Caco-2 (cell line): Measurements from ENCODE around the gene ACTC1. TPM values are rescaled to one million over a fixed set of nuclear protein-coding genes. Genes with fewer than 3 reads are reported as not detected.

ENCODE experiments used
- BruUV-seq: library from RNA; stranded (reverse); fragments of 400-500 nt; replicated peaks from 2 replicates; lab custom pipeline; 2021; lab: Mats Ljungman, UMichigan
- CTCF ChIA-PET: fragments of 300-600 bp; sonication (Branson Sonifier 250); formaldehyde crosslinking; loops from one replicate; lab custom pipeline; 2022; ENCODE audit warnings: antibody characterized with exemption; lab: Charles Lee
- POLR2A ChIA-PET: fragments of 300-600 bp; sonication (Branson Sonifier 250); formaldehyde crosslinking; loops from one replicate; lab custom pipeline; 2022; ENCODE audit warnings: antibody characterized with exemption; lab: Charles Lee
- DNase-seq, 2 experiments: peaks; one replicate each; pipeline versions ENCODE4 v3.0.0 to v3.0.0-alpha.2; 2020 to 2022
- H3K27me3 ChIP-seq: replicated peaks from 2 replicates; pipeline ENCODE4 v1.6.0; 2011; ENCODE audit warnings: low read length; ENCODE audit not compliant: control insufficient read depth, insufficient read depth
- H3K36me3 ChIP-seq: 2 replicates; pipeline ENCODE4 v1.5.1; 2011; ENCODE audit warnings: low read length; ENCODE audit not compliant: control insufficient read depth, insufficient read depth
- H3K4me1 ChIP-seq: fragments of 250-450 bp; sonication (Bioruptor Pico); 2 replicates; pipeline ENCODE4 v1.5.1; 2020; ENCODE audit warnings: mild to moderate bottlenecking
- H3K4me3 ChIP-seq: 2 replicates; pipeline ENCODE4 v1.5.1; 2011; ENCODE audit warnings: low read depth, mild to moderate bottlenecking, control low read depth, low read length
- H3K9me3 ChIP-seq: fragments of 250-450 bp; sonication (Bioruptor Pico); 2 replicates; pipeline ENCODE4 v1.5.1; 2020; ENCODE audit warnings: mild to moderate bottlenecking, moderate library complexity
- H3K27ac Mint-ChIP-seq: one replicate; pipeline ENCODE4 v1.8.0; 2022; ENCODE audit warnings: mixed read lengths; ENCODE audit not compliant: unreplicated experiment
- H3K27me3 Mint-ChIP-seq: one replicate; pipeline ENCODE4 v1.8.0; 2022; ENCODE audit warnings: mixed read lengths; ENCODE audit not compliant: insufficient read depth, unreplicated experiment
- H3K36me3 Mint-ChIP-seq: one replicate; pipeline ENCODE4 v1.8.0; 2022; ENCODE audit warnings: mild to moderate bottlenecking, mixed read lengths; ENCODE audit not compliant: insufficient read depth, unreplicated experiment
- H3K4me1 Mint-ChIP-seq: one replicate; pipeline ENCODE4 v1.8.0; 2022; ENCODE audit warnings: low read depth, mixed read lengths; ENCODE audit not compliant: unreplicated experiment
- H3K4me3 Mint-ChIP-seq: one replicate; pipeline ENCODE4 v1.8.0; 2022; ENCODE audit warnings: mild to moderate bottlenecking, moderate library complexity, mixed read lengths; ENCODE audit not compliant: unreplicated experiment
- H3K9me3 Mint-ChIP-seq: one replicate; pipeline ENCODE4 v1.8.0; 2022; ENCODE audit warnings: mixed read lengths; ENCODE audit not compliant: unreplicated experiment
- CTCF ChIP-seq, 2 experiments: fragments of 200-600 bp in 1 of 2; IDR thresholded peaks; 1 replicate in 1 of 2; 2 replicates in 1 of 2; pipeline versions ENCODE4 v1.5.1 to v1.8.0; 2011 to 2022; ENCODE audit warnings: antibody characterized with exemption in 1 of 2, control low read depth in 1 of 2, inconsistent platforms in 1 of 2, low read depth in 1 of 2, low read length in 1 of 2, mild to moderate bottlenecking in 1 of 2, moderate library complexity in 1 of 2; ENCODE audit not compliant: insufficient read depth in 1 of 2, severe bottlenecking in 1 of 2, unreplicated experiment in 1 of 2
- intact Hi-C: fragments of 100-400 bp; cut with micrococcal nuclease; formaldehyde crosslinking; loops from one replicate; pipeline ENCODE4 v1.10.0; 2022; ENCODE audit not compliant: unreplicated experiment
- total RNA-seq: library from RNA; stranded (reverse); gene quantifications from 2 replicates; pipeline ENCODE4 v1.2.3, GENCODE V29; 2022

The ACTC1 gene
- total RNA-seq, 1 experiment from 2014 or later, result not detected

- Mint-ChIP-seq H3K9me3 (no peaks in the 10 kb centered on the region), H3K27me3 (peaks cover 19% of the 10 kb centered on the region), H3K36me3 (no peaks in the 10 kb centered on the region), H3K4me1 (no peaks in the 10 kb centered on the region), H3K4me3 (no peak overlapping the region), H3K27ac (no peak overlapping the region)
- TF ChIP-seq CTCF (IDR thresholded peaks at IDR 0.05; ENCODE audit: insufficient read depth in 1 of 2, low read depth in 1 of 2, low read length in 1 of 2, severe bottlenecking in 1 of 2, unreplicated experiment in 1 of 2), result no peak
- BruUV-seq, result no TSS peak
- DNase-seq, result no peak
- Histone ChIP-seq H3K4me3 (no peak overlapping the region), H3K27me3 (no peaks in the 10 kb centered on the region), H3K4me1 (no peaks in the 10 kb centered on the region), H3K9me3 (no peaks in the 10 kb centered on the region), H3K36me3 (no peaks in the 10 kb centered on the region)
- intact Hi-C loops, result no loop called here
- ChIA-PET CTCF (no interaction called here), POLR2A (no interaction called here)
These were observed 38.1 kb downstream of the ACTC1 start for GRCh38 chr15:34757262-34757661.

GRCh38 chr15:34755419-34755773 is 40.0 kb downstream of the ACTC1 start:
- H3K4me1 ChIP-seq, result no peaks in the 10 kb centered on the region
- no peaks in the 10 kb centered on the region for H3K36me3 ChIP-seq
- no peak overlapping the region for H3K27ac Mint-ChIP-seq
- no peaks in the 10 kb centered on the region for H3K27me3 ChIP-seq
- no peak for DNase-seq
- POLR2A ChIA-PET, result no interaction called here
- TF ChIP-seq CTCF (IDR thresholded peaks at IDR 0.05; ENCODE audit: insufficient read depth in 1 of 2, low read depth in 1 of 2, low read length in 1 of 2, severe bottlenecking in 1 of 2, unreplicated experiment in 1 of 2), result no peak
- H3K4me3 Mint-ChIP-seq, result no peak overlapping the region
- no peak overlapping the region for H3K4me3 ChIP-seq
- intact Hi-C loops, result no loop called here
- peaks cover 17% of the 10 kb centered on the region for H3K27me3 Mint-ChIP-seq
- BruUV-seq, result no TSS peak
- no peaks in the 10 kb centered on the region for H3K4me1 Mint-ChIP-seq
- CTCF ChIA-PET, result no interaction called here
- H3K9me3 Mint-ChIP-seq, result no peaks in the 10 kb centered on the region
- no peaks in the 10 kb centered on the region for H3K9me3 ChIP-seq
- H3K36me3 Mint-ChIP-seq, result no peaks in the 10 kb centered on the region

- H3K27ac Mint-ChIP-seq, result no peak within 1 kb of the TSS
- H3K4me3 Mint-ChIP-seq, result no peak within 1 kb of the TSS
- no TSS peak for BruUV-seq
- H3K36me3 ChIP-seq, result no peaks in the 10 kb centered on the region
- POLR2A ChIA-PET, result no interaction called here
- H3K9me3 Mint-ChIP-seq, result no peaks in the 10 kb centered on the region
- no peaks in the 10 kb centered on the region for H3K9me3 ChIP-seq
- H3K36me3 Mint-ChIP-seq, result no peaks in the 10 kb centered on the region
- no peaks in the 10 kb centered on the region for H3K4me1 ChIP-seq
- intact Hi-C loops, result no loop called here
- no peak for DNase-seq
- CTCF ChIA-PET, result no interaction called here
- no peaks in the 10 kb centered on the region for H3K27me3 ChIP-seq
- H3K4me3 ChIP-seq, result no peak within 1 kb of the TSS
- no peaks in the 10 kb centered on the region for H3K4me1 Mint-ChIP-seq
- H3K27me3 Mint-ChIP-seq, result peaks cover 15% of the 10 kb centered on the region
- TF ChIP-seq CTCF (IDR thresholded peaks at IDR 0.05; ENCODE audit: insufficient read depth in 1 of 2, low read depth in 1 of 2, low read length in 1 of 2, severe bottlenecking in 1 of 2, unreplicated experiment in 1 of 2), result no peak
These were observed 40.5 kb downstream of the ACTC1 start, which contains the start of gene GJD2 for GRCh38 chr15:34754674-34755418. Gene GJD2, minus strand, starts transcription at chr15:34754998. Its CDS starts 510 bp downstream, at chr15:34754488.
